Measurements from ENCODE around the gene TECRL. TPM values are rescaled to one million over a fixed set of nuclear protein-coding genes. Genes with fewer than 3 reads are reported as not detected.

The TECRL gene
- total RNA-seq, result not detected

DNA sequence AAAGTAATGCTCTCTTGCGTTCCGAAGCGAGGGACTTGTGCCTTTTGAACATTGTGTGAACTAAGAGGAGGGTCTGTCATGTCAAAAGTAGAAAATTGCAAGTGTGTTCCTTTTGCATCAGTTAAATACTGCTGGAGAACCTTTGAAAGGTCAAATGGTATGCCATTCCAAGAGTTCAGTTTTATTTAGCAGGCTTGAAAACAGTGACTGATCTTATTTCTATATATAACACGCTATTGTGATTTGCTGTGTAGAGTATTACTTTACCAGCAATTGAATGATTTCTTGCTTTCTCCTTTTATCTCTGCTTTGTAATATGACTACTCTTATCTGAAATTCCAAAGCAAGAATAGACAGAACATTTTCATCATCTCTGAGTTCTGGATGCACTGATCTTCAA lies at the start of gene TECRL:
Gene TECRL, minus strand, starts transcription at position 151 of the 400 bp plus-strand sequence. Its CDS starts 99 bp downstream, at position 52.
- CTCF ChIA-PET, result no interaction called here
- POLR2A ChIA-PET, result no interaction called here
- H3K27me3 Mint-ChIP-seq, result no peaks in the 10 kb centered on the region
- intact Hi-C loops (cut with micrococcal nuclease), result no loop called here
- peaks cover 10% of the 10 kb centered on the region for H3K9me3 Mint-ChIP-seq
- H3K36me3 Mint-ChIP-seq, result no peaks in the 10 kb centered on the region
- DNase-seq, result no peak
- H3K4me3 Mint-ChIP-seq, result no peak within 1 kb of the TSS
- H3K4me1 Mint-ChIP-seq (ENCODE audit: low read depth), result no peaks in the 10 kb centered on the region
- H3K27ac Mint-ChIP-seq, result no peak within 1 kb of the TSS

- Mint-ChIP-seq H3K27me3 (no peaks in the 10 kb centered on the region), H3K4me3 (no peak overlapping the region), H3K4me1 (ENCODE audit: low read depth) (no peaks in the 10 kb centered on the region), H3K9me3 (peaks cover 14% of the 10 kb centered on the region), H3K36me3 (no peaks in the 10 kb centered on the region), H3K27ac (no peak overlapping the region)
- intact Hi-C loops (cut with micrococcal nuclease), result no loop called here
- DNase-seq, result no peak
- CTCF ChIA-PET, result no interaction called here
- POLR2A ChIA-PET, result no interaction called here
These were observed 23.4 kb upstream of the TECRL start for GRCh38 chr4:64432674-64433073.

- no peaks in the 10 kb centered on the region for H3K36me3 Mint-ChIP-seq
- H3K4me1 Mint-ChIP-seq (ENCODE audit: low read depth), result no peaks in the 10 kb centered on the region
- intact Hi-C loops (cut with micrococcal nuclease), result no loop called here
- H3K9me3 Mint-ChIP-seq, result peaks cover 11% of the 10 kb centered on the region
- ChIA-PET CTCF (no interaction called here), POLR2A (no interaction called here)
- no peaks in the 10 kb centered on the region for H3K27me3 Mint-ChIP-seq
- no peak for DNase-seq
- no peak overlapping the region for H3K27ac Mint-ChIP-seq
- H3K4me3 Mint-ChIP-seq, result no peak overlapping the region
These were observed 21.7 kb upstream of the TECRL start for GRCh38 chr4:64430933-64431332.

DNA sequence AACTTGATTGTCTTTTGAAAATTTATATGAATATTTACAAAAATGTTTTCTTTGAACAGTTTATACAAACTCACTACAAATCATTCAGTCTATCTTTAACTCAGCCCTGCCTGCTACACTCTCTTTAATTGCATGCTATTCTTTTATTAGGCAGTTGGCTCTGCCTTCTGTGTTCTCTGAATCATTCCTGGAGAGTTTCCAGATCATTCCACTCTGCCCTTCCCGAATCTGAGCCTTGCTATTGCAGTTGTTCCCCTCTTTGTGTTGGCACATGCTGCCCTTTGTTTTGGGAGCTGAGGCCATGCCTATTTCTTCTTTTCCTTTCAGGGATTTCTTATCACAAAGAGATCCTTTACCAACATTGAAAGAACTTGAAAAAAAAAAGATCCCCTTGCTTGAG lies 8.7 kb upstream of the TECRL start:
- Mint-ChIP-seq H3K27me3 (no peaks in the 10 kb centered on the region), H3K4me3 (no peak overlapping the region), H3K9me3 (peaks cover 2% of the 10 kb centered on the region), H3K36me3 (no peaks in the 10 kb centered on the region), H3K4me1 (ENCODE audit: low read depth) (no peaks in the 10 kb centered on the region), H3K27ac (no peak overlapping the region)
- intact Hi-C loops (cut with micrococcal nuclease), result no loop called here
- no peak for DNase-seq
- ChIA-PET CTCF (no interaction called here), POLR2A (no interaction called here)

GRCh38 chr4:64407000-64407399 lies 2.2 kb downstream of the TECRL start:
- ChIA-PET POLR2A (no interaction called here), CTCF (no interaction called here)
- Mint-ChIP-seq H3K4me1 (ENCODE audit: low read depth) (no peaks in the 10 kb centered on the region), H3K27me3 (no peaks in the 10 kb centered on the region), H3K36me3 (no peaks in the 10 kb centered on the region), H3K4me3 (no peak overlapping the region), H3K27ac (no peak overlapping the region), H3K9me3 (peaks cover 11% of the 10 kb centered on the region)
- intact Hi-C loops (cut with micrococcal nuclease), result no loop called here
- no peak for DNase-seq

DNA sequence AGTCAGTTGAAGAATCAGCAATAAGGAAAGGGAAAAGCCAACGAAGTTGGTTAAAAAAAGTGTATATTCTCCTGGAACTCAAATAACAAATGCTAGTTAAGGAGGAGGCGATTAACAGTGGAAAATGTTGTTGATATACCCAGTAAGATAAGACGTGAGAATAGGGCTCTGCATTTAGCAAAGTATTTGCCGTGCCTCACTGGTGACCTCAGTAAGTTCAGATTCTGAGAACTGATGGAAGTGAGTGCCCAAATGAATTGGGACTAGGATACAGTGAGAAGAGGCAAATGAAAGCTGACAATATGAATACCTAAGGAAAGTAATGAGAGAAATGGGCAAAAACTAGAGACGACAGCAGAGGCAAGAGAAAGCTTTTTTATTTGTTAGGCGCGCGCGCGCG lies 3.5 kb downstream of the TECRL start:
- H3K4me3 Mint-ChIP-seq, result no peak overlapping the region
- H3K4me1 Mint-ChIP-seq (ENCODE audit: low read depth), result no peaks in the 10 kb centered on the region
- CTCF ChIA-PET, result no interaction called here
- H3K27ac Mint-ChIP-seq, result no peak overlapping the region
- intact Hi-C loops (cut with micrococcal nuclease), result no loop called here
- no peak for DNase-seq
- H3K27me3 Mint-ChIP-seq, result no peaks in the 10 kb centered on the region
- POLR2A ChIA-PET, result no interaction called here
- H3K9me3 Mint-ChIP-seq, result peaks cover 6% of the 10 kb centered on the region
- H3K36me3 Mint-ChIP-seq, result no peaks in the 10 kb centered on the region

DNA sequence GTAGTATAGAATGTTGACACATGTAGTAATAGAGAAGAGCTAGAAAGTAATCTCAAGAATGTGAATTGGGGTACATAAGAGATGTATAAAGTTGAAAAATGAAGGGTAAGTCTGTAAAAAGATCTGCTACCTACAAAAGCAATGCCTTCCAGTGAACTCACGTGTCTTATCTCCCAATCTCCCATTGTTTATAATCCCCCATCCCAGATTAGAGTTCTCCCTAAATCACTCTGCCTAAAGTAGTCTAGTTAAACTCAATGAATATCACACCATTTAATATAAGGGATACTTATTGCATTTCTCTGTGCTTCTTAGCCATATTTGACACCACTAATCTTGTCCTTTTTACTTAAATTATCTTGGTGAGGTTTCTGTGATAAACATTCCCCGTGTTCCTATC lies 6.6 kb downstream of the TECRL start:
- Mint-ChIP-seq H3K9me3 (peaks cover 15% of the 10 kb centered on the region), H3K27ac (no peak overlapping the region), H3K27me3 (no peaks in the 10 kb centered on the region), H3K4me1 (ENCODE audit: low read depth) (no peaks in the 10 kb centered on the region), H3K36me3 (no peaks in the 10 kb centered on the region), H3K4me3 (no peak overlapping the region)
- intact Hi-C loops (cut with micrococcal nuclease), result no loop called here
- ChIA-PET POLR2A (no interaction called here), CTCF (no interaction called here)
- DNase-seq, result no peak

DNA sequence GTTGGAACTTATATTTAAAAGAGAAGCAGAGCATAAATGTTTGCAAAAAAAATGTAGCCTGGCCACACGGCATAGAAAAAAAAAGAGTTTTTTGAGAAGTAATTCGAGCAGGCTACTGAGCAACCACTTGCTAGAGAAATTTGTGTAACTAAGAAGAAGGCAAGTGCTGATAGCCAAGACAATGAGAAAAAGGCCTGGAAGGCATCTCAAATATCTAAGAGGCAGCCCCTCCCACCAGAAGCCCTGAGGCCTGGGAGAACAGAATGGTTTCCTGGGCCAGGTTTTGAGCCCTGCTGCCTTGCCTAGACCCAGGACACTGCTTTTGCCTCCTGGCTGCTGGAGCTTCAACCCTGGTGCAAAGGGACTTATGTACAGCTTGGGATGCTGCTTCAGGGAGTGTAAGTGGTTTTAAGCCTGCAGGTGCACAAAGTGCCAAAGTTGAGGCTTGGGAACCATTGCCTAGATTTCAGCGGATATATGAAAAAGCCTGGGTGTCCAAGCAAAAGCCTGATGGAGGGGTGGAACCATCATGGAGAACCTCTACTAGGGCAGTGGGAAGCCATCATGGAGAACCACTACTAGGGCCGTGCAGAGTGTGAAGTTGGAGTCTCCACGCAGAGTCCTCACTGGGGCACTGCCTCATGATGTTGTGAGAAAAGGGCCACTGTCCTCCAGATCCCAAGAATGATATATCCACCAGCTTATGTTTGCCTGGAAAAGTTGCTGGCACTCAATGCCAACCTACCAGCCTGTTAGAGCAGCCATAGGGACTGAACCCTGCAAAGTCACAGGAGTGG lies 9.7 kb downstream of the TECRL start:
- H3K27ac Mint-ChIP-seq, result no peak overlapping the region
- ChIA-PET POLR2A (no interaction called here), CTCF (no interaction called here)
- H3K4me3 Mint-ChIP-seq, result no peak overlapping the region
- no peaks in the 10 kb centered on the region for H3K27me3 Mint-ChIP-seq
- H3K9me3 Mint-ChIP-seq, result peaks cover 12% of the 10 kb centered on the region
- H3K4me1 Mint-ChIP-seq (ENCODE audit: low read depth), result no peaks in the 10 kb centered on the region
- H3K36me3 Mint-ChIP-seq, result no peaks in the 10 kb centered on the region
- intact Hi-C loops (cut with micrococcal nuclease), result no loop called here
- no peak for DNase-seq

DNA sequence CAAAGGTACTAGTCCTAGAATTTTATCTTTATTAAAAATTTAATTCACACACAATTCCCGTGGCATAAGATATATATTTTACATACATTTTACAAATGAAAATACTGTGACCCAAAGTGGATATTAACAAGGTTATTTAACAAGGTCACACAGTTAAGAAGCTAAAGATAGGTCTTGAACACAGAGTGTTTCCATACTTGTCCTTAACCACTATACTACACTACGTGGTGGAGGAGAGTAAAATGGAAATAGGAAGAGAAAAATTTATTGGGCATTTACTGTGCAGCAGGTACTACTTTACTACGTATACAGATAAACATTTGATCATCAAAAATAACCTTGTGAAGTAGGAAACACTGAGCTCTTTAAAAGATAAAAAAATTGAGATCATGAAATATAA lies 14.8 kb downstream of the TECRL start:
- Mint-ChIP-seq H3K27me3 (no peaks in the 10 kb centered on the region), H3K4me3 (no peak overlapping the region), H3K27ac (no peak overlapping the region), H3K9me3 (peaks cover 15% of the 10 kb centered on the region), H3K36me3 (no peaks in the 10 kb centered on the region), H3K4me1 (ENCODE audit: low read depth) (no peaks in the 10 kb centered on the region)
- intact Hi-C loops (cut with micrococcal nuclease), result no loop called here
- DNase-seq, result no peak
- ChIA-PET CTCF (no interaction called here), POLR2A (no interaction called here)

GRCh38 chr4:64388252-64388651 lies 21.0 kb downstream of the TECRL start:
- intact Hi-C loops (cut with micrococcal nuclease), result no loop called here
- POLR2A ChIA-PET, result no interaction called here
- Mint-ChIP-seq H3K4me1 (ENCODE audit: low read depth) (no peaks in the 10 kb centered on the region), H3K27ac (no peak overlapping the region), H3K9me3 (peaks cover 8% of the 10 kb centered on the region), H3K27me3 (no peaks in the 10 kb centered on the region), H3K36me3 (no peaks in the 10 kb centered on the region), H3K4me3 (no peak overlapping the region)
- CTCF ChIA-PET, result no interaction called here
- no peak for DNase-seq

- H3K9me3 Mint-ChIP-seq, result peaks cover 11% of the 10 kb centered on the region
- no peaks in the 10 kb centered on the region for H3K36me3 Mint-ChIP-seq
- POLR2A ChIA-PET, result no interaction called here
- DNase-seq, result no peak
- CTCF ChIA-PET, result no interaction called here
- intact Hi-C loops (cut with micrococcal nuclease), result no loop called here
- H3K27ac Mint-ChIP-seq, result no peak overlapping the region
- no peak overlapping the region for H3K4me3 Mint-ChIP-seq
- no peaks in the 10 kb centered on the region for H3K4me1 Mint-ChIP-seq (ENCODE audit: low read depth)
- H3K27me3 Mint-ChIP-seq, result no peaks in the 10 kb centered on the region
These were observed 24.0 kb downstream of the TECRL start for GRCh38 chr4:64385220-64385619.

DNA sequence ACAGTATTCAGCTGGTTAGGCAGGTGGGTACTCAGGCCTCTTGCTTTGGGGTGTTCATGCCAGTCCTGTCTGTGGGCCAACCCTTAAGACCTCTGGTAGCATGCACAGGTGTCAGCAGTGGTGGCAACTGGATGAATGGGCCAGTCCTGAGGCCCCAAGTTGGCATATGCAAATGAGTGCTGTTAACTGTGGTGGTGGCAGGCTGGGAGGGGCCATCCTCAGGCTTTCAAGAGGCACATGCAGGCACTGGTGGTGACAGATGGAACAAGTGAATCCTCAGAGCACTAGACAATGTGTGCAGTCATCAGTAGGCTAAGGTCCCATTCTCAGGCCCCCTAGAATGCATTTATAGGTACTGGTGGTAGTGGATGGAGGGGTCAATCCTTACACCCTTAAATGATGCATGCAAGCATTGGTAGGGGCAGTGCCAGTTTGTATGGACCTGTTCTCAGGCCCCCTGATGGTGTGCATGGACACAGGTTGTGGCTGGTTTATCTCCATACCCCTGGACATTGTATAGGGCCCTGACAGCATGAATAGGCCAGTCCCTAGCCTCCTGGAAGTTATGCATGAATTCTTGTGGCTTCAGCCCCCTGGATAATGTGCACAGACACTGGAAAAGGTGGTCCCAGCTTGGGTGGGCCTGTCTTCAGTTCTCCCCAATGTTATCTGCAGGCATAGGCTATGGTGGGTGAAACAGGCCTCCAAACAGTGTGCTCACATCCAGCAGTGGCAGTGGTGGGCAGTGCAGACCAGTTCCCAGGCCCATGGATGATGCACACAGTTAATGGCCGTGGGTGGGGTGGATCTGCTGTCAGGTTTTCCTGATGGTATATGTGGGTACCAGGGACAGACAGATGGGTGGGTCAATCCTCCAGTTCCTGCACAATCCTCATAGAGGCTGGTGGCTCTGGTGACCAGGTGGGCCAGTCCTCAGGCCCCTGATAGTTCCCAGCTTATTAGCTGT lies 24.7 kb downstream of the TECRL start:
- CTCF ChIA-PET, result no interaction called here
- no peaks in the 10 kb centered on the region for H3K27me3 Mint-ChIP-seq
- intact Hi-C loops (cut with micrococcal nuclease), result no loop called here
- no peaks in the 10 kb centered on the region for H3K4me1 Mint-ChIP-seq (ENCODE audit: low read depth)
- H3K9me3 Mint-ChIP-seq, result peaks cover 11% of the 10 kb centered on the region
- DNase-seq, result no peak
- no peak overlapping the region for H3K27ac Mint-ChIP-seq
- H3K4me3 Mint-ChIP-seq, result no peak overlapping the region
- POLR2A ChIA-PET, result no interaction called here
- no peaks in the 10 kb centered on the region for H3K36me3 Mint-ChIP-seq

DNA sequence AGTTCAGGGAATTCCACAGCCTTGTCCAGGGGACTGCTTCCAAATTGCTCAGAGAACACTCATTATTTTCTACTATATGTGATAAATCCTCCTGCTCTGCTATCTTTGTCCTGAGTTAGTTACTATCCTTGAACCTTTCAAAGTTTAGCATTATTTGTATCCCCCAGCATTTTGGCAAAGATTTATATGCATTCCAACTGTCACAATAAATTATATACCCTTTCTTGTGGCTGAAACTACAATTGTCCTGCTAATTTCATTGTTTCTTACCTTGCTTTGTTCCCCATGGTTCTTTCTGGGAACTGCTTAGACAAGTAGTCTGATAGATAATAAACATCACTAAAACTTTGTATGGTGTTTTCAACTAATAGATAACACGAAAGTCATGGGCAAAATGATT lies 40.5 kb downstream of the TECRL start:
- Mint-ChIP-seq H3K4me3 (no peak overlapping the region), H3K4me1 (ENCODE audit: low read depth) (no peaks in the 10 kb centered on the region), H3K36me3 (no peaks in the 10 kb centered on the region), H3K27me3 (no peaks in the 10 kb centered on the region), H3K27ac (no peak overlapping the region), H3K9me3 (peaks cover 20% of the 10 kb centered on the region)
- DNase-seq, result no peak
- intact Hi-C loops (cut with micrococcal nuclease), result no loop called here
- ChIA-PET POLR2A (no interaction called here), CTCF (no interaction called here)

Measured in activated CD4-positive, alpha-beta memory T cell treated with anti-CD3 and anti-CD28 coated beads for 36 hours (primary cell).